GM21381 (cell line): Measurements from ENCODE around the gene FBN3.

Experiments used
- ATAC-seq: cut with Tn5 transposase; IDR thresholded peaks from one replicate; pipeline ENCODE4 v1.9.1; 2021; ENCODE audit warnings: mild to moderate bottlenecking, moderate library complexity; ENCODE audit not compliant: unreplicated experiment

FBN3 gene

GRCh38 chr19:8094336-8094735, 55.1 kb downstream of the FBN3 start:
- ATAC-seq = no peak

GRCh38 chr19:8093740-8094139, 55.7 kb downstream of the FBN3 start:
- ATAC-seq = no peak

GRCh38 chr19:8090950-8091349, 58.4 kb downstream of the FBN3 start:
- no peak for ATAC-seq

GRCh38 chr19:8089664-8090601, 59.5 kb downstream of the FBN3 start:
- no peak for ATAC-seq

GRCh38 chr19:8088752-8089663, 60.4 kb downstream of the FBN3 start:
- ATAC-seq = no peak

GRCh38 chr19:8087876-8088275, 61.5 kb downstream of the FBN3 start:
- no peak for ATAC-seq

GRCh38 chr19:8086849-8087248, 62.5 kb downstream of the FBN3 start:
- no peak for ATAC-seq

- ATAC-seq = no peak
These were observed 63.6 kb downstream of the FBN3 start for GRCh38 chr19:8085598-8086408.

- no peak for ATAC-seq
These were observed 65.2 kb downstream of the FBN3 start for GRCh38 chr19:8084152-8084551.

GRCh38 chr19:8083141-8083540, 66.3 kb downstream of the FBN3 start:
- no peak for ATAC-seq

- ATAC-seq = no peak
These were observed 67.5 kb downstream of the FBN3 start for GRCh38 chr19:8081569-8082550.

GRCh38 chr19:8080832-8081231, 68.6 kb downstream of the FBN3 start:
- ATAC-seq = no peak

GRCh38 chr19:8079988-8080387, 69.4 kb downstream of the FBN3 start:
- ATAC-seq = no peak

GRCh38 chr19:8075158-8076074, 74.0 kb downstream of the FBN3 start:
- no peak for ATAC-seq

GRCh38 chr19:8074501-8074900, 74.9 kb downstream of the FBN3 start:
- ATAC-seq = no peak

- ATAC-seq = no peak
These were observed 77.5 kb downstream of the FBN3 start for GRCh38 chr19:8071912-8072311.

- ATAC-seq = no peak
These were observed 80.1 kb downstream of the FBN3 start for GRCh38 chr19:8069096-8069973.

GRCh38 chr19:8065875-8066261, 83.5 kb downstream of the FBN3 start:
- ATAC-seq = no peak
